Fibroblast of gingiva (primary cell): ENCODE measurements around the gene ZNF423.
A peak's percentile ranks its signal among the peaks of the same experiment; 100 is the strongest.

Experiments used
- DNase-seq: peaks from one replicate; pipeline ENCODE4 v3.0.0-alpha.2; 2011; ENCODE audit warnings: low read depth

Gene ZNF423

DNA sequence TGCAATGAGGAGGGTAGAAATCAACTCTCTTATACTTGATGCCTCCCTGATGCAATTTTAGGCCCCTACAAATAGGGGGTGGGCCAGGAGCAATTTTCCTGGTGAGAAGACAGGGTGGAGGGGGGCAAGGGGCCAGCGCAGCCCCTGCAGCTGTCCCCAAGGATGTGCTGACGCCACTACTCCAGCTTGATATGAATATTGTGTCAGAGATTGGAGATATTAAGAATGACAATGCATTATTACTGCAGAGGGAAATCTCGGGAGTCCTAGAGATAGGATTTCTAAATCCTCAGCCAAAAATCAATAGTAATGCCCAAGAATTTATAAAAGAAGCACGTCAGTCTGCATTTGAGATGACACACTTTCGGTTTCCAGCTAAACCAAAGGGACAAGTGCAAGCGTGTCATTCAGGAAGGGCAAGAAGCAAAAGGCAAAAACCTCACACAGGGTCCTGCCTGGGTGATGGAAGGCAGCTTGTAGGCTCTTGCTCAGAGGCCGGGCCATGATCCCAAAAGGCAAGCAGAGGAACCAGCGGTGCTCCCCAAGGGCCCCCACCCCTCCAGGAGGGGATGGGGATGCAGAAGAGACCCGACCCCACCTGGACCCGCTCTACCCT, 303.5 kb downstream of the ZNF423 start:
- DNase-seq = no peak

DNA sequence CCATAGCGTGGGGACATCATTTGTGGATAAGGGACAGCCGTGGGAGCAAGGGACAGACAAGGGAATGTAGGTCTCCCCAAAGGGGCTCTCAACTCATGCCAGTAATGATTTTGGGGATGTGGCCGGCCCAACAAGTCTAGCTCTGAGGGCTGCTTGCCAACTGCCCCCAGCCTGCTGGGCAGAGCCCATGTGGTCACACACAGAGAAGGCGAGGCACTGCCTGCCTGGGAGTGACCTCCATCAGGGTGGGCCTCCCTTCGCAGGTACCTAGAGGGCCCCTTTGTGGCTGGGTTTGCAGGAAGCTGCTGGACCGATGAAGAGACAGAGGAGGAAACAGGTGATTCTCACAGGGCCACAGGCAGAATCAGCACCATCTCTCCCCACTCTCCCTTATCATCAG, 305.2 kb downstream of the ZNF423 start:
- no peak for DNase-seq

DNA sequence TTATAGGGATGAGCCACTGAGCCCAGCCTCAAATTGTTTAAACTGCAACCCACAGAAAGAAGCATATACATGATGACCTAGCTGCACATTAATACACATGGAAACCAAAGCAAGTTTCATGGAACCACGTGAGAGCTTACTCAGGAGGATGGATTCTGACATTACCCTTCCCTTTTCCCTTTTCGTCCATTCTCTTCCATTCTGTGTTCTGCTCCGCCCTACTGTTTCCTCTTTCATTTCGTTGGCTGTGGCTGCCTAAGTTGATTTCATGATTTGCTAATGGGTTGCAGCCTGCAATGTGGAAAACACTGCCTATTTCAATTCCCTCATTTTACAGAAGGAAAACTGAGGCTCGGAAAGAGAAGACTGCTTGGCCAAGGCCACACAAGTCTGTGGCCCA, 305.8 kb downstream of the ZNF423 start:
- no peak for DNase-seq

DNA sequence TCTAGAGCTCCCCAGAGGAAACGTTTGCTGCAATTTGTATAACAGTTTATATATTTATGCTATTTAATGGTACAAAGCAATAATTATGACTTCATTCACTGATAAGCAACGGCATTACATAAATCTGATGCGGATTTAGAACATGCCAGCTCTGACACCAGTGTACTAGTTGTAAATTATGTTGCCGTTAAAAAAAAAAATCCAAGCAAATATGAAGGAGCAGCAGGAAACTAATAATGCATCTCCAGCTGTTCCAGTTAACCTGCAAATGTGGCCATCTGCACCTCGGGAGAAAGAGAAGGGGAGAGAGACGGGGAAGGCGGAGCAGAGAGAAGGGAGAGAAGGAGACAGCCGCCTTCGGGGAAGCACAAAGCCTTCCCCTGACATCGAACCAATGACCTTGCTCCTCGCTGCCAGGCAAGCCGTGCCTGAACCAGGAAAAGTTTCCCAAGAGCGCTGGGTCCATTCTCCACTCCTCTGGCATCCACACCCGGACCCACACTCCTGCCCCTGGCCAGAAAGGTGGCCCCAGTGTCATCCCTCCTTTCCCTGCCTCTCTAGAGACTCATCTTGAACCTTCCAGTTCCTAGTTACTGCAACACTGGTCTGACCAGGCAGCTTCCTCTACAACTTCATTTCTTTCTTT, 307.5 kb downstream of the ZNF423 start:
- no peak for DNase-seq

DNA sequence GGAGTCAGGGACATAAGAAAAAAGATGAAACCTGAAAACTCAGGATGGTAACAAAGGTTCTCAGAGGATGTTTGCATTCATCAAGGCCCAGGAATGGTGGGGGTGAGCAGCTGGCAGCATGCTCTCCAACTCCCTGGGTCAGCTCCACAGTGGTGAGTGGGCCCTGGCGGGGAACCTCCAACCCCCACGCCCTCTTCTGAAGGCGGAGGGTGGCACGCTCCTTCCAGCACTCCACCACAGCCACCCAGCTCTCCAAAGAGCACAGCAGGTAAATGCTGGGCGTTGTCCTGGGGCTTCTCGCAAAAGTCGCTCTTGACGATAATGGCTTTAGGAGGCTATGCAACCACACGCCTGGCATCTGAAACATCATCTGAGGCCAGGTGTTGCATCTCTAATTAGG, 308.5 kb downstream of the ZNF423 start:
- DNase-seq = no peak

DNA sequence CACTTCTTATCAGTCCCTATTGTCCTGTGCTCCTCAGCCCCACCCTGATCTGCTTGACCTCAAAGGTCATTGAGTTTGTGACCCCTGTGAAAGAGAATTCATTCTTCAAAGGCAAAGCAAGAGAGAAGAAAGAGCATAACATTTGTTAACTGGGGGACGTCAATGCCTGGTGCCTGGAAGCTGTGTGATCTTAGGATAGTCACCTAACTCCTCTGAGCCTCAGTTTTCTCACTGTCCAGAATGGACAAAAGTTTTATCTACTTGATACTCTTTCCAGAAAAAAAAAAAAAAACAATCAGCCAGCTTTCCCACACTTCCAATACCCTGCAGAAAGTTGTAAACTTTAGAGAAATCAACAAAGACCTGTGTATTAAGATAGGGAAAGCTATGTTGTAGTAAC, 309.2 kb downstream of the ZNF423 start:
- DNase-seq = no peak

DNA sequence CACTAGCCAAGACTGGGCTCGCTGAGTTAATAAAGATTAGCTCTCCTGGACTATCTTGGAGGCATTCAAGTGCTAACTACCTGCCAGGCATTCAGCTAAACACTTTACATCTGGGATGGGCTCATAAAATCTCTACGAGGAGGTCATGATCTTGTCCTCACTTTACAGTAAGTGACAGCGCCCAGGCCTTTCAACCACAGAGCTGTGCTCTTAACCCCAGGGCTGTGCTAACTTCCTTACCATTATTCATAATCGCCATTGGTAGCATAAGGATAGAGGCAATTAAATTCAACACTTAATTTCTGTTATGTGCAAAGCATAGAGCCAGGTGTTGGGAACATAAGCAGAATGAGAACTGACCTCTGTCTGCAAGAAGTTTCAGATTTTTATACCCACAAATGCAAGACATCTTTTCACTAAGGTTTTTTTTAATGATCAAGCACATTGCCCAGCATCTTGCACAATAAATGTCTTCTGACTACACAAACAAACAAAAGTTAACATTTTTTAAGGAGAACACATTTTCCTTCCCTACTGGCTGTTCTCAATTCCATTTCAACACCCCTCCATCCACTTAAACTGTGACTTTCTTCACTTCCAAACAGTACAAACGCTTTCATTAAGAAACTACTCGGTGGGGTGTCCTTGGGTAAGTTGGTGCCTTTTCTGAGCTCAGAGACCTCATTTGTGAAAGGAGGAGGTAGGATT, 310.0 kb downstream of the ZNF423 start:
- peak; percentile 16 for DNase-seq

DNA sequence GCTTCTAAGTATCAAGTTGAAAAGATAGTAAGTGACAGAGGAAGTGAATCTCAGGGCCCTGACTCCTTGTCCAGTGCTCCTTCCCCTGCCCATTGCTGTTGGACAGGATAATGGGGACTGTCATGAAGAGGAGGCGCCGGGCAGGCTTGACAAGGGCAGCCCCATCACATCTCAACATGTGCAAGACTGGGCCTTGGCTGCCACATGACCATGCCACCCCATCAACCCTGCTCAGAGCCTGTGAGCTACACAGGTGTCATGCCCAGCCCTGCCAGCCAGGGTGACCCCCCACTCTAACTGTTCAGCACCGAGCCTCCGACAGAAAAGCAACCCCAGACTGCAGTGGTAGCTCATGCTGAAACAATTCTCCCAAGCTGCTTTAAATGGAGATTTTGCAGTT, 310.7 kb downstream of the ZNF423 start:
- DNase-seq = no peak

DNA sequence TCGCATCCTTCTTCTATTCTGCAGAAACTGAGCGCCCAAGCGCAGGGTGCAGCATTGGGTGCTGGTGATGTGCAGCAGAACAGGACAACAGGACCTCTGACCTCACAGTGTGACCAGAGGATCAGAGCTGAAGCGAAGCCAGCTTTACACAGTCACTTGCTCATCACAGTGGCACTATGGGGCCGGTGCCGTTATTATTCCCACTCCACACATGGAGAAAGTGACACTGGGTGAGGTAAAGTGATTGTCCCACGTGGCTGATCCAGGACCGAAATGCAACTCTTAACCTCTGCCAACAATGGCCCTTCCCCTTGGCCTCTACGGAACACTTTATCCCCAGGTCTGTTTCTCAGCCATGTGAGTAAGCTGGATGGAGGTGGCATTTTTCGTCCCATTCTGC, 311.1 kb downstream of the ZNF423 start:
- DNase-seq = no peak

DNA sequence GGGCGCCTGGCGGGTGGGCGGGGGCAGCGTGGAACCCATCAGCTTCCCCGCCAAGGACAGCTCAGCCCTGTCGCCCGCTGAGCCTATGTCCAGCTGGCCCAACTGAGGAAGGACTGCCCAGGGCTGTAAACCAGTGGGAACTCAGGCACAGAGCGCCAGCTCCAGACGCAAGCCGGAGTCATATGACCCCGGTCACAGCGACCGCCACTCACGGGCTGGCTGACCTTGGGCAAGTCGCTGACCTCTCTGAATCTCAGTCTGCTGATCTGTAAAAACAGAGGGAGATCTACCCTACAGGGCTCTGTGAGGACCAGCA, 312.3 kb downstream of the ZNF423 start:
- no peak for DNase-seq

DNA sequence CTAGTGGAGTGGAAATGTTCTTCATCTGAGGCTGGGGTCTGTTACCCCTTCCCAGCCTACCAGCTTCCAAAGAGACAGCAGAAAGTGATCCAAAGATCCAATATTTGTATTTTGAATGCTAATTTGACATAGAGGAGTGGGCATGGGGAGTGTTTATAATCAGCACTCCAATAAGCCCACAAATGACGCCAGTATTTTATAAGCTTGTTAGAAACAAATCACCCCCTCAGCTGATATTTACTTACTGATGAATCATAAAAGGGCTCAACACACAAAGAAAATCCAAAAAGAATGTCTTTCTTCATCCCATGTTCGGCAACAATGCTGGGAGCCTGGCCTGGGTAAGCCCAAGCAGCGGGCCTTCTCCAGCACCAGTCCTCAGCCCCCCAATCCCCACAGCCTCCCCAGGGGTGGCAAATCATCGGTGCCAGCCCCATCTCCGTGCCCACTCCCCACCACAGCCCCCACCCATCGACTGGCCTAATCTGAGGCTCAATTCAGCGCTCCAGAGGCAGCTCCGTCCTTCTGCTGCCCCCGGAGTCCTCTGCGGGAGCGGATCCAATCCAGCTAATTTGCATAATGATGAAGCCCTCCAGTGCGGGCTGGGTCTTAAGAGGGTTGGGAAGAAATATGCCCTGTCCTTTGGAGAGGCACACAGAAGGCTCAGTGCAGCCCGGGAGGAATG, 312.8 kb downstream of the ZNF423 start:
- DNase-seq = no peak

DNA sequence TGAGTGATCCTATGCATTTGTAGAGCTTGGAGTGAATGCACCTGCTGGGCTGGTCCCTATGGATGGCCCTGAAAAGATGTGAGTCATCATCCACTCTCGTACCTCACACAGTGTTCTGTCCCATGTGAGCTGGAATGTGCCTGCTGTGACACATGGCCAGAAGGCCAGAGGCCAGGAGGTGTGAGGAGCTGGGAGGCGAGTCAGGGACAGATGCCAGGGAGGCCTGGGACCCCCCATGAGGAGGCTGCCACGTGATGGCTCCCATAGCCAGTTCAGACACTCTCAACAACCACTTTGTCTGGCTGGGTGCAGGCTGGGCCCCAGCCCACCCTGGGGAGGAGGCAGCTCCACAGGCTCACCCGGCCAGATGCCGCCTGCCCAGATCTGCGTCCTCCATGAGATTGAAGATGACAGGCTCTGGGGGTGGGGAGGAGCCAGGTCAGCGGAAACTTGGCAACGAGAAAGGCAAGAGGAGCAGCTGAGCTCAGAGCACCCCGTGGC, 313.5 kb downstream of the ZNF423 start:
- DNase-seq = no peak

DNA sequence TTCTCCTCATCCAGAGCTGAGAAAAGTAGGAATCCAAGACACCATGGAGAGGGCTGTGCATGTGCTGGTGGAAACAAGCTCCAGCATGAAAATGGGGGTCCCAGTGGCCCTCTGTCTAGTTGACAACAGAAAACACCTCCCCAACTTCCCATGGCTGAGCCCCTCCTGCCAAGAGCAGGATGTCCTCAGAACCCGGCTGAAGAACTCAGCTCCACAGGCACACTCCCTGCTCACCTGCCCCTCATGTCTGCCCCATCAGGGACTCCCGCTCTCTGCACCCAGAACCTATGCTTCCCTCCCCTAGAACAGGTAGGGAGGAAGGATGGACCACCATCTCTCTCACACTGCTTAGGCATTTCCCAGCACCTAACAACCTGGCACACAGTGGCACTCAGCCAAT, 315.1 kb downstream of the ZNF423 start:
- DNase-seq = no peak

DNA sequence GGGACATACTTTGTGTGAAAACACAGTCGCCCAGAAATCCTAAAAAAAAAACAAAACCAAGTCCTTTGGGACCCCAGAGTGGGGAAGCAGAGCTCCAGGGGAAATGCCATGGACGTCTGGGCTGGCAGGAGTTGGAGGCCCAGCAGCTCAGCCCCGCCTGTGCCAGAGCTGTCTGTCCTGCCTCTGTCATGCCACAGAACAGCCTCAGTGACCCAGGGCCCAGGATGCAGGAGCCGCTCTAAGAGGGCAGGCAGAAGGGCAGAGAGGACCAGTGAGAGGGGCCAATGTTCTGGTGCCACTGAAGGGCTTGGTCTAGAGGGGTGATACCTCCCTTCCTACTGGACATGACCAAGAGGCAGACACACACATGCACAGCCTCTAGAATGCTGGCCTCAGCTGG, 316.2 kb downstream of the ZNF423 start:
- DNase-seq = no peak

DNA sequence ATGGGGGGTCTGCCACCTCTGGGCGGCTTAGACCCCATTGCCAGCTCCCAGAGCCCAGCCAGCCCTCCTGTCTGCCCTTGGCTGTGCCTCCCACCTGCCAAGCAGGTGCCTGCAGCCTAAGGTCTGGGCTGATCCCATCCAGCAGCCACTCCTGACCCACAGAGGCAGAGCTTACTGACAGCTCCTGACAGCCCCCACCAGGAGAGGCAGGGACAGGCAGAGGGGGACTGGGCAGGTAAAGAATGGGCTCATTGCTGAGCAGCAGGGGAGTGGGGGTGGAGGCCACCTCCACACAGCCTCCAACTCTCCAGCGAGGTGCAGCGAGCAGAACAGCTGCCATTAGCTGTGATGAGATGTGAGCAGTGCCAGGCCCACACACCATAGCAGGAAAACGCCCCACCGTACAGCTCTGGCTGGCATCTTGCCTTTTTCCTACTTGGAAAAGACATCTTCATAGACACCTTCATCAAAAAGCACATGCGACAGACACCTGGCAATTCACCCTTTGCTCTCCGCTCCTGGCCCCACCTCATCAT, 317.9 kb downstream of the ZNF423 start:
- no peak for DNase-seq

DNA sequence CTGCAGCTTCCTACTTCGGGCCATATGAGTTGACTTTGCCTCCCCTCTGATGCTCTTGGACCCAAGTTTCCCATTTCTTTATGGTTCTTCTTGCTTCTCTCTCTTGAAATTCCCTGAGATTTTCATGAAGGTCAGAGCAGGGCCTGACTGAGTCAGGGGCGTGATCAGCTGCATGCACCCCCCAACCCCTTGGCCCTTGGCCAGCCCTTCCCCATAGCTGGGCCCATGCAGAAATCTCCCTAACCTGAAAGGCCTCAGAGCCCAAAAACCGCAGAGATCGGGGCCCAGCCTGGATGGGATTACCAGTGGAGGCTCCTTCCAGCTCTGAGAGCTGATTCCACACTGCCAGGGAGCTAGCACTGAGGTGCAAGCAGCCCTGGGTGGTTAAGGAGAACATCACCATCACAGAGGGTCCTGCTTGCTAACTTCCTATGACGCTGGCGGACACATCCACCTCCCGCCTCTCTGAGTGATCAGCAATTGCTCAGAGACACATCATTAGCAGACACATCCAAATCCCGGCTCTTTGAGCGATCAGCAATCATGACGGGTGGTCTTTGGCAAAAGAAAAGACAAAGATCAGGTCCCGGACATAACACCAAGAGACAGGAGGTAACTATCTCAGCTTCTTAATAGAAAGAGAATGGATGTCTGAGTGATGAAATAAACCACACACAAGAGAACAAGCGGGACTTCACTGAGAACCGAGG, 320.9 kb downstream of the ZNF423 start:
- DNase-seq = no peak

DNA sequence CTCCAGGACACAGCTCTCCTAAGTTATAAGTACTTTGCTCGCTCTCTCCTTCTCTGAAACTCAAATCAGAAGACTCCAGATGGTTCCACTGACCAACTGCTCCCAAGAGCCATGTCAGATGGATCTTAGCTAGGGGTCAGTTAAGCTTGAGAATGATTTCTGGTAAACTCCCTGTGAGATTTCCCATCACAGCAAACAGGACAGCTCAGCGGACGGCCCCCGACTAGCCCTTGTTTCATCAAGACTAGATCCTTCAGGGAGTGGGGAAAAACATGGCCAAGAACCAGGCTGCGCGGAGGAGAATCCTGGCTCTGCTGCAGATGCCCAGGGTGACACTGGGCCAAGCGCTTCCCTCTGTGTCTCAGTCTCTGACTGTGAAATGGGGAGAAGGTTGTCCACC, 322.5 kb downstream of the ZNF423 start:
- DNase-seq = no peak

DNA sequence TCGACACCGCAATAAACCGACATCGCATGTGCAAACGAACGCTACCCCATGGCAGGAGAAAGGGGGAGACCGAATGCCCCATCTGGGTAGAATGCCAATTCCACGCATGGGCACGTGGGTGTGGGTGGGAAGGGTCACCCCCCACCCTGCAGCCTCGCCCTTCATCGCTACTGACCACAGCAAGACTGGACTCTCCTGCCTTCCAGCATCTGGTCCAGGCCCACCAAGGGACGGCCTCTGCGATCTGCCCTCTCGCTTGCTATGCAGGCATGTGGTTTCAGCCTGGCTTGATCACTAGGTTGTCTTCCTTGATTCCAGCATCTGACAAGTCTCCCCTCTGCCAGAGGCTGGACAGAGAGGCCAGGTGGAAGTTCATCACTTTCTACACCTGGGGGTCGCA, 323.0 kb downstream of the ZNF423 start:
- no peak for DNase-seq

DNA sequence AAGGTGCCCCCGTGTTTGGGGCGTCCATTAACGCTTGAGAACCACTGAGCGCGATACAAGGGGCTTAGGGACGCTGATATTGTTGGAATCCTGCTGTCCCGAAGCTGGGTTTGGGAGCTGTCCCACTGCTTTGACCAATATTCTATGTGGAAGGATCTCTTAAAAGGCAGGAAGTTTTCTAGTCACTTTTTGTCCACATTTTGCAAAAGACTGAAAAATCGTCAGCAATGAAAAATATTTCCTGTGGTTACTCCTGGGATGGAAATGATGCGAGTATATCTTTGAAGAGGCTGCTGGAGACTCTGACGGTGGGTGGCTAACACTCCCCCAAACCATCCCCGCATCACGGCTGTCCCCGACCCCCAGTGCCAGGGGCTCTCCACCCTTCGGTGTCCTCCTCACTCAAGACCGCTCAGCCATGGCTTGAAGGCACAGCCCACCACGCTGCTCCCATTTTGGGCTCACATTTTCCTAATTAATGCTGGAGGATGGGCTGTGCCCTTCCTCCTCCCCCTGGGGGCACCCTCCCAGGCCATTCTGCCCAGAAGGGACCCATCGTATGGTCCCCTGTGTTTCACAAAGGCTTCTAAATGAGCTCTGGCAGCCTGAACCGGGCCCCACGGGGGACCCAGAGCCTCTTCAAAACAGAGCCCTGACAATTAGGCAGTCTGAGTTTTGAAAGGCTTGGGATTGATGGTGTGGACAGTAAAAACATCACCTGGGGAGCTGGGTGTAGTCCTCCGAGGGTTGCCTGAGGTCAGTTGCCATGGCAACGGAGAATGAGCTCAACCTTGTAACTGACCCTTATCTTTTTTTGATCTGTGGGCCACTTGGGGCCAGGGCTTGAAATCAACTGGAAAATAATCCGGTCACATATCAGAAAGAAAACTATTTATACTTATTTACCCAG, 323.7 kb downstream of the ZNF423 start:
- DNase-seq = no peak

DNA sequence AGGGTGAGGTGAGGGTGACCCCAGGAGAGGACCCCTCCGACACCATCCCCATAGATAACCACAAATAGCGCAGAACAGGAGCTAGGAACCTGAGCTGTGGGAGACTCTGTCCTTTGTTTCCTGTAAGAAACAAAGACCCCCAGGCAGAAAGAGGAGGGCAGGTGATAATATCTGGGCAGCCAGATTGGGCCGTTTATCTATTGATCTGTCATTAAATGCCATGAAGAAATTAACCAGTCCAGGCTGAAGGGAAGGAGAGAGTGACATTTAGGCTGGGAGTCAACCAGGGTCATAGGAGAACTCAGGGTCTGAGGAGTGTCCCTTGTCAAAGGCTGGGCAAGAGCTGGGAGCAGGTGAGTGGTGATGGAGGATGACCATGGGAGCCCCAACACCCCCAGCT, 324.5 kb downstream of the ZNF423 start:
- DNase-seq = no peak

DNA sequence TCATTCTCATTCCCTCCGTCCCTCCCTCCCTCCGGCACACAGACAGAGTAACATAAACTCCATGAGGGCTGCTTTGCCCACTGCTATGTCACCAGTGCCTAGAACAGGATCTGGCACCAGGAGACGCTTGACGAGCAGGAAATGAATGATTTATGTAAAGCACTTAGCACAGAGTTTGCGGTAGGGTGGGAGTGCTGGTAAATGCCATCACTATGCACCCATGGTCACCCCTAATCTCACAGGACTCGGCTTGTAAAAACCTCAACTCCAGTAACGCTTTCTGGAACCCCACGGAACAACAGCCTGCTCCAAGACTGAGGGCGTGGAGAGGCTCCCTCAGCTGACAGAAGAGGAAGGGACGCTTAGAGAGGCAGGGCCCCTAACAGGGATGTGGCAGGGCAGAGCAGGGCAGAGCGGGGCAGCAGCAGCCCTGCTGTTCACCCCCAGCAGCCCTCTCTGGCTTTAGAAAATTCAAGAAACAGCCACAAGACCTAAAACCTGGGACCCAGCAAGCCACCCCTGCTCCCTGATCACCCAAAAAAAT, 325.4 kb downstream of the ZNF423 start:
- no peak for DNase-seq
